Activated naive CD4-positive, alpha-beta T cell treated with anti-CD3 and anti-CD28 coated beads, Interleukin-2, amount 50 U/mL, for 16 hours (primary cell): Measurements from ENCODE around the gene DUS1L.

ENCODE experiments used
- DNase-seq: peaks from one replicate; pipeline ENCODE4 v3.0.0-alpha.2; 2020

DUS1L gene

GRCh38 chr17:82076018-82076784, 10.6 kb upstream of the DUS1L start:
- no peak for DNase-seq

- DNase-seq: no peak
Measured at GRCh38 chr17:82073446-82073845, 7.8 kb upstream of the DUS1L start.

GRCh38 chr17:82072827-82073226, 7.2 kb upstream of the DUS1L start:
- no peak for DNase-seq

GRCh38 chr17:82070611-82071010, 5.0 kb upstream of the DUS1L start:
- DNase-seq: no peak

GRCh38 chr17:82065193-82065637, 389 bp downstream of the DUS1L start:
- peak; percentile 53 for DNase-seq

GRCh38 chr17:82064433-82065192, 991 bp downstream of the DUS1L start:
- no peak for DNase-seq

- no peak for DNase-seq
Measured at GRCh38 chr17:82063424-82064415, 1.9 kb downstream of the DUS1L start.

- no peak for DNase-seq
Measured at GRCh38 chr17:82062984-82063368, 2.6 kb downstream of the DUS1L start.

- no peak for DNase-seq
Measured at GRCh38 chr17:82062076-82062983, 3.3 kb downstream of the DUS1L start.

- DNase-seq: no peak
Measured at GRCh38 chr17:82061047-82061925, 4.3 kb downstream of the DUS1L start.

GRCh38 chr17:82060614-82061013, 5.0 kb downstream of the DUS1L start:
- DNase-seq: no peak

GRCh38 chr17:82060001-82060380, 5.6 kb downstream of the DUS1L start:
- DNase-seq: no peak

- no peak for DNase-seq
Measured at GRCh38 chr17:82059272-82060000, 6.2 kb downstream of the DUS1L start.

- no peak for DNase-seq
Measured at GRCh38 chr17:82058855-82059249, 6.8 kb downstream of the DUS1L start.

- DNase-seq: no peak
Measured at GRCh38 chr17:82058230-82058854, 7.3 kb downstream of the DUS1L start.

GRCh38 chr17:82056729-82057621, 8.6 kb downstream of the DUS1L start:
- DNase-seq: no peak

- no peak for DNase-seq
Measured at GRCh38 chr17:82055965-82056728, 9.5 kb downstream of the DUS1L start.
